Astrocyte (in vitro differentiated cells and primary cell): Measurements from ENCODE around the gene SLC6A5. TPM values are rescaled to one million over a fixed set of nuclear protein-coding genes. Genes with fewer than 3 reads are reported as not detected.

Experiments
- DNase-seq: peaks from one replicate; pipeline ENCODE4 v3.0.0-alpha.2; 2010; ENCODE audit warnings: low read depth
- FAIRE-seq: peaks from 2 replicates; lab custom pipeline; 2011; peaks lifted over from hg19 to GRCh38; lab: Jason Lieb, UNC
- H2AFZ ChIP-seq: 2 replicates; pipeline ENCODE4 v1.6.0; 2012; ENCODE audit warnings: low read depth, low read length, inconsistent platforms
- H3K27ac ChIP-seq: 2 replicates; pipeline ENCODE4 v1.5.1; 2011; ENCODE audit warnings: low read depth, low read length, inconsistent platforms
- H3K27me3 ChIP-seq: 2 replicates; pipeline ENCODE4 v1.6.0; 2011; ENCODE audit warnings: low read length, inconsistent platforms; ENCODE audit not compliant: insufficient read depth
- H3K36me3 ChIP-seq: 2 replicates; pipeline ENCODE4 v1.5.1; 2011; ENCODE audit warnings: low read length, inconsistent platforms; ENCODE audit not compliant: insufficient read depth
- H3K4me1 ChIP-seq: 2 replicates; pipeline ENCODE4 v1.5.1; 2011; ENCODE audit warnings: low read length, inconsistent platforms; ENCODE audit not compliant: insufficient read depth
- H3K4me2 ChIP-seq: 2 replicates; pipeline ENCODE4 v1.6.0; 2012; ENCODE audit warnings: low read length, inconsistent platforms
- H3K4me3 ChIP-seq: 2 replicates; pipeline ENCODE4 v1.5.1; 2011; ENCODE audit warnings: low read depth, mild to moderate bottlenecking, low read length, inconsistent platforms; ENCODE audit not compliant: insufficient read depth
- H3K79me2 ChIP-seq: 2 replicates; pipeline ENCODE4 v1.6.0; 2012; ENCODE audit warnings: mild to moderate bottlenecking, low read length, inconsistent platforms; ENCODE audit not compliant: insufficient read depth
- H3K9ac ChIP-seq: 2 replicates; pipeline ENCODE4 v1.6.0; 2012; ENCODE audit warnings: mild to moderate bottlenecking, low read length, inconsistent platforms
- H3K9me3 ChIP-seq: 2 replicates; pipeline ENCODE4 v1.5.1; 2012; ENCODE audit warnings: low read depth, mild to moderate bottlenecking, low read length, inconsistent platforms; ENCODE audit not compliant: insufficient read depth
- H4K20me1 ChIP-seq: 2 replicates; pipeline ENCODE4 v1.6.0; 2012; ENCODE audit warnings: low read length, inconsistent platforms; ENCODE audit not compliant: insufficient read depth
- H3K27ac Mint-ChIP-seq: one replicate; pipeline ENCODE4 v1.8.0; 2021; ENCODE audit warnings: mild to moderate bottlenecking, mixed read lengths; ENCODE audit not compliant: unreplicated experiment
- H3K27me3 Mint-ChIP-seq: one replicate; pipeline ENCODE4 v1.8.0; 2021; ENCODE audit warnings: low read depth, mixed read lengths; ENCODE audit not compliant: unreplicated experiment
- H3K36me3 Mint-ChIP-seq: one replicate; pipeline ENCODE4 v1.8.0; 2021; ENCODE audit warnings: low read depth, mixed read lengths; ENCODE audit not compliant: unreplicated experiment
- H3K4me1 Mint-ChIP-seq: one replicate; pipeline ENCODE4 v1.8.0; 2021; ENCODE audit warnings: low read depth, mixed read lengths; ENCODE audit not compliant: unreplicated experiment
- H3K4me3 Mint-ChIP-seq: one replicate; pipeline ENCODE4 v1.8.0; 2021; ENCODE audit warnings: mild to moderate bottlenecking, moderate library complexity, mixed read lengths; ENCODE audit not compliant: unreplicated experiment
- H3K9me3 Mint-ChIP-seq: one replicate; pipeline ENCODE4 v1.8.0; 2021; ENCODE audit warnings: mild to moderate bottlenecking, mixed read lengths; ENCODE audit not compliant: unreplicated experiment
- CTCF ChIP-seq: IDR thresholded peaks from 2 replicates; pipeline ENCODE4 v1.5.1; 2011; ENCODE audit warnings: low read depth, mild to moderate bottlenecking, inconsistent platforms, low read length, moderate library complexity; ENCODE audit not compliant: insufficient read depth
- EZH2 ChIP-seq: IDR thresholded peaks from 2 replicates; pipeline ENCODE4 v1.6.1; 2012; ENCODE audit warnings: mild to moderate bottlenecking, low read length, inconsistent platforms; ENCODE audit not compliant: insufficient read depth
- total RNA-seq: library from RNA; stranded (reverse); gene quantifications from 2 replicates; pipeline ENCODE4 v1.2.1, GENCODE V29; 2021

Gene SLC6A5
- total RNA-seq, 1 donor from 2014 or later = not detected

DNA sequence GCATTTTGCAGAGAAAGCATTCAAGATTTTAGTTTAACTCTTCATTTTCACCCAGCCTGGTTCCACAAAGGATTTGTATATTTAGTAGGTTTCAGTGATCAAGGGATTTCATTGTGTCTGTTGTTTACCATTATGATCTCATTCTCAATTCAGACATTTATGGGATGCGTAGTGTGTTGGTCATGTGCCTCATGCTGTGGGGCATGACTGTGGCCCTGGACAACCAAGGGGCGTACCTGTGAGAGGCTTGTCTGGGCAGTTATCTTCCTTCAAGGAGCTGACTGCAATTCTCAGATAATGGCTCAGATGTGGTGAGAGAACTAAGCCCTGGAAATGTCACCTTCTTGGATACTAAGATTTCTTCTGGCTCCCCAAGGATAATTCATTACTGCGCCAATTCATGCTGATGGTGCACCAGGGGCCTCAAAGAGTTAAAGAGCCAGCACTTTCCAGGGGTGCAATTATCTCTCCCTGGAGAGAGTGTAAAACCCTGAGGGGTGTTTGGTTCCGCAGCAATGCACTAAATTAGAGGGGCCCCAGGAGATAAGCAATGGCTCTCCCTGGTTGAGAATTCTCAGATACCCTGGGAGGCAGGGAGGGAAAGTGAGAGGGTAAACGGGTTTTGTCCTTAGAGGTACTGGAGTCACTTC is 32.2 kb downstream of the SLC6A5 start:
- no peaks in the 10 kb centered on the region for H4K20me1 ChIP-seq
- FAIRE-seq = no peak
- no peaks in the 10 kb centered on the region for H3K79me2 ChIP-seq
- Mint-ChIP-seq H3K36me3 (no peaks in the 10 kb centered on the region), H3K4me1 (no peaks in the 10 kb centered on the region), H3K27ac (no peak overlapping the region), H3K4me3 (no peak overlapping the region), H3K9me3 (peaks cover 1% of the 10 kb centered on the region), H3K27me3 (peaks cover 5% of the 10 kb centered on the region)
- no peak for DNase-seq
- H3K27ac ChIP-seq = no peak overlapping the region
- H2AFZ ChIP-seq = no peak overlapping the region
- TF ChIP-seq EZH2 (no peak), CTCF (no peak)
- no peak overlapping the region for H3K4me2 ChIP-seq
- no peaks in the 10 kb centered on the region for H3K4me1 ChIP-seq
- H3K9me3 ChIP-seq = no peaks in the 10 kb centered on the region
- H3K4me3 ChIP-seq = no peak overlapping the region
- no peaks in the 10 kb centered on the region for H3K27me3 ChIP-seq
- H3K36me3 ChIP-seq = no peaks in the 10 kb centered on the region
- H3K9ac ChIP-seq = no peak overlapping the region

- H2AFZ ChIP-seq = no peak overlapping the region
- FAIRE-seq (no peak), DNase-seq (no peak)
- H3K4me3 Mint-ChIP-seq = no peak overlapping the region
- H3K27me3 ChIP-seq = no peaks in the 10 kb centered on the region
- peaks cover 5% of the 10 kb centered on the region for H3K27me3 Mint-ChIP-seq
- H3K4me2 ChIP-seq = no peak overlapping the region
- H3K27ac ChIP-seq = no peak overlapping the region
- H3K79me2 ChIP-seq = no peaks in the 10 kb centered on the region
- no peaks in the 10 kb centered on the region for H3K4me1 ChIP-seq
- H3K9ac ChIP-seq = no peak overlapping the region
- no peak for TF ChIP-seq CTCF
- TF ChIP-seq EZH2 = no peak
- H3K36me3 Mint-ChIP-seq = no peaks in the 10 kb centered on the region
- no peaks in the 10 kb centered on the region for H3K36me3 ChIP-seq
- no peak overlapping the region for H3K4me3 ChIP-seq
- peaks cover 2% of the 10 kb centered on the region for H3K9me3 Mint-ChIP-seq
- no peaks in the 10 kb centered on the region for H3K9me3 ChIP-seq
- no peak overlapping the region for H3K27ac Mint-ChIP-seq
- H3K4me1 Mint-ChIP-seq = no peaks in the 10 kb centered on the region
- H4K20me1 ChIP-seq = no peaks in the 10 kb centered on the region
These were observed 32.7 kb downstream of the SLC6A5 start for GRCh38 chr11:20632169-20632532.

DNA sequence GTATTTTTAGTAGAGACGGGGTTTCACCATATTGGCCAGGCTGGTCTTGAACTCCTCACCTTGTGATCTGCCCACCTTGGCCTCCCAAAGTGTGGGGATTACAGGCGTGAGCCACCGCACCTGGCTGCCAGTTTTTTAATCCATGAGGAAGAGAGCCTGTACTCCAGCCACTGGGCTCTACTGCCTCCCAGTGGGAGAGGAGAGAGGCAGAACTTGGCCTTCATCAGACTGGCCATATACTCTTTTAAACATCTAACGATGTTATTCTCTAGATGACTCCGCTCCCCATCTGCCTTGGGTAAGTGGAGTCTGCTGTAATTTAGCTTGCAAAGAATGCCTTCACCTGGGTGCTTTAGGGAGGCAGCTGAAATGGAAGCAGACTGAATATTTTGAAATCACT is 34.6 kb downstream of the SLC6A5 start:
- Histone ChIP-seq H2AFZ (no peak overlapping the region), H3K4me3 (no peak overlapping the region), H3K9ac (no peak overlapping the region), H3K79me2 (no peaks in the 10 kb centered on the region), H3K27me3 (no peaks in the 10 kb centered on the region), H4K20me1 (no peaks in the 10 kb centered on the region), H3K4me2 (no peak overlapping the region), H3K4me1 (no peaks in the 10 kb centered on the region), H3K27ac (no peak overlapping the region), H3K9me3 (no peaks in the 10 kb centered on the region), H3K36me3 (no peaks in the 10 kb centered on the region)
- TF ChIP-seq CTCF (no peak), EZH2 (no peak)
- Mint-ChIP-seq H3K4me3 (no peak overlapping the region), H3K27me3 (peaks cover 6% of the 10 kb centered on the region), H3K27ac (no peak overlapping the region), H3K9me3 (peaks cover 2% of the 10 kb centered on the region), H3K36me3 (no peaks in the 10 kb centered on the region), H3K4me1 (no peaks in the 10 kb centered on the region)
- DNase-seq (no peak), FAIRE-seq (no peak)
